ENCODE data around the gene WDR4.
A peak's percentile ranks its signal among the peaks of the same experiment; 100 is the strongest.
"Not testable (repeated sequence)": the region's sequence is repeated elsewhere in the genome, so short reads cannot be mapped to it uniquely, and the experiment has no call there.

The WDR4 gene

GRCh38 chr21:42809577-42810475 lies 69.5 kb downstream of the WDR4 start:
- DNase-seq = no peak

- no peak for DNase-seq
Observed at GRCh38 chr21:42809171-42809570, 70.2 kb downstream of the WDR4 start.

GRCh38 chr21:42807938-42808613 lies 71.3 kb downstream of the WDR4 start:
- DNase-seq = no peak

GRCh38 chr21:42807293-42807895 lies 71.9 kb downstream of the WDR4 start:
- not testable (repeated sequence) for DNase-seq

- DNase-seq = no peak
Observed at GRCh38 chr21:42806509-42807140, 72.7 kb downstream of the WDR4 start.

GRCh38 chr21:42801616-42802015 lies 77.7 kb downstream of the WDR4 start:
- peak; percentile 4 for DNase-seq

GRCh38 chr21:42799948-42800347 lies 79.4 kb downstream of the WDR4 start:
- DNase-seq = no peak

- DNase-seq = no peak
Observed at GRCh38 chr21:42799516-42799915, 79.8 kb downstream of the WDR4 start.

Data from stimulated activated CD8-positive, alpha-beta memory T cell treated with anti-CD3 and anti-CD28 coated beads, Interleukin-4, amount 100 ng/mL, for 48 hours (primary cell).